Epithelial cell of esophagus (primary cell): ENCODE results near the gene STK38.

Source experiments
- DNase-seq: peaks from one replicate; pipeline ENCODE4 v3.0.0; 2010; ENCODE audit warnings: low read depth
- H3K4me3 ChIP-seq: 2 replicates; pipeline ENCODE4 v1.5.1; 2011; ENCODE audit warnings: mild to moderate bottlenecking, low read length, control low read depth
- TF ChIP-seq, protein P1 (sequence below): IDR thresholded peaks from 2 replicates; pipeline ENCODE4 v1.5.1; 2011; ENCODE audit warnings: low read depth, mild to moderate bottlenecking, low read length, control low read depth, inconsistent platforms; ENCODE audit not compliant: insufficient read depth; ENCODE audit errors: missing control alignments

Gene STK38

GRCh38 chr6:36546920-36547645, at the start of gene STK38:
Gene STK38, minus strand, starts transcription at chr6:36547479. Its CDS starts 7,277 bp downstream, at chr6:36540202.
- H3K4me3 ChIP-seq = peak within 1 kb of the TSS; percentile 98
- peak; percentile 89 for DNase-seq
- TF ChIP-seq, protein P1, sequence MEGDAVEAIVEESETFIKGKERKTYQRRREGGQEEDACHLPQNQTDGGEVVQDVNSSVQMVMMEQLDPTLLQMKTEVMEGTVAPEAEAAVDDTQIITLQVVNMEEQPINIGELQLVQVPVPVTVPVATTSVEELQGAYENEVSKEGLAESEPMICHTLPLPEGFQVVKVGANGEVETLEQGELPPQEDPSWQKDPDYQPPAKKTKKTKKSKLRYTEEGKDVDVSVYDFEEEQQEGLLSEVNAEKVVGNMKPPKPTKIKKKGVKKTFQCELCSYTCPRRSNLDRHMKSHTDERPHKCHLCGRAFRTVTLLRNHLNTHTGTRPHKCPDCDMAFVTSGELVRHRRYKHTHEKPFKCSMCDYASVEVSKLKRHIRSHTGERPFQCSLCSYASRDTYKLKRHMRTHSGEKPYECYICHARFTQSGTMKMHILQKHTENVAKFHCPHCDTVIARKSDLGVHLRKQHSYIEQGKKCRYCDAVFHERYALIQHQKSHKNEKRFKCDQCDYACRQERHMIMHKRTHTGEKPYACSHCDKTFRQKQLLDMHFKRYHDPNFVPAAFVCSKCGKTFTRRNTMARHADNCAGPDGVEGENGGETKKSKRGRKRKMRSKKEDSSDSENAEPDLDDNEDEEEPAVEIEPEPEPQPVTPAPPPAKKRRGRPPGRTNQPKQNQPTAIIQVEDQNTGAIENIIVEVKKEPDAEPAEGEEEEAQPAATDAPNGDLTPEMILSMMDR = no peak

- TF ChIP-seq, protein P1 = no peak
- no peak for DNase-seq
- H3K4me3 ChIP-seq = peak overlapping the region; percentile 100
Measured at GRCh38 chr6:36596356-36596755, 49.1 kb upstream of the STK38 start.

DNA sequence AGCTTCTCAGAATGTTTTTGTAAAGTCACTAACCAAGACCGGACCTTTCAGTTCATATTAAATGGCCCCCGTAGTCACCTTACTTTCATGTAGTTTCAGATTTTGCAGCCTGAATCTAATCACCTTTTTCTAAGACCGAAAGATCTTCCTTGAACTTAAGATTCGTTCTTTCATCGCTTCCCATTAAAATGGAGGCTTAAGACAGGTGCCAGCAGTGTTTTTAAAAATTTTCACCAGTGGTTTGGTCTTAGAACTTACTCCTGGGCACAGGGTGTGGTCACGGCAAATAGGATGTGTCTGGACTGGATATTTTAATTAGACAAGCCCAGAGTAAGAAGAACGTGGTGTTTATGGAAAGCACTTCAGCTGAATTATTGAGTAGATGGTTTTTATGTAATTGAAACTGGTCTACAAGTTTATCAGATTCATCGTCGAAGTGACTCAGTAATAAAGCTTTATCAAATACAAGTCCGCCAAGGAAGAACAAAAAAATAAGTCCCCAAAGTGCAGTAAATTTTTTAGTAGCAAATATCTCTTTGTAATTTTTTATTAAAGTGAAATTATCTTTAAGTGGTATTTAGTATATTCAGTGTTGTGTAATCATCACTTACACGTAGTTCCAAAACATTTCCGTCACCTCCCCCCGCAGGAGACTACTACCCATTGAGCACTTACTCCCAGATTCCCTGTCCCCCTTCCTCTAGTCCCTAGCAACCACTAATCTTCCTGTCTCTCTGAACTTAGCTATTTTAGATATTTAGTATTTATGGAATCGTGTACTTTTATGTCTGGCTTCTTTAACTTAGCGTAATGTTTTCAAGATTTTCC, 47.8 kb upstream of the STK38 start:
- H3K4me3 ChIP-seq = peak overlapping the region; percentile 100
- TF ChIP-seq, protein P1 = no peak
- peak; percentile 65 for DNase-seq

DNA sequence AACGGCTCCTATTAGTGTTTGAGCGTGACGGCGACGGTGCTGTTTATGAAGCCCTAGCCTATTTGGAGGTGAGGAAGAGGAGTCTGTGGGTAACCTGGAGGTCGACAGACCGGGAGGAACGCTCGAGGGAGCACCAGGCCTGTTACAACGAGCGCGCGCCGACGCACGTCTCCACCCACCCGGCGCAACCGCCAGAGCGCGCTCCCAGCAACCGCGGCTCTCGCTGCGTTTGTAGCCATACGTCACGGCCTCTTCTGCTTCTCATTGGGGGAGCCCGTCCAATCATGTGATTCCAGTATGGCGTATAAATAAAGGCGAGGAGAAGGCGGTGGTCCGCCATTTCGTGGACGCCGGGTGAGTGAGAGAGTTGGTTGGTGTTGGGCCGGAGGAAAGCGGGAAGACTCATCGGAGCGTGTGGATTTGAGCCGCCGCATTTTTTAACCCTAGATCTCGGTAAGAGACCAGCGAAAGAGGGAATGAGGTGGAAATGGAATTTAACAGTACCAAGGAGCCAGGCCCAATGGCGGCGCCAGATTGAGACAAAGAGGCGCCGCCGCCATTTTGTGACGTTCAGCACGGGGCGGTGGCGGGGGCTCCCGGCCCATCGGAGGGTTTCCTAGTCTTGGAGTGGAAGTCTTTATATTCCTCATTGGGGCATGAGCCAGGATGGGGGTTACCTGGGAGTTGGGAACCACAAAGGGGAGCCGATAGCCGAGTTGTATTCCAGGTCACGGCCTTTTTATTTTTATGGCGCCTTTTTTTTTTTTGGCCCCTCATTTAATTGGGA, 46.9 kb upstream of the STK38 start, which contains the start of gene SRSF3:
Gene SRSF3, plus strand, starts transcription at position 334 of the 787 bp plus-strand sequence. CDS start 2,401 bp downstream, outside the sequence.
- DNase-seq = peak; percentile 99
- H3K4me3 ChIP-seq = peak within 1 kb of the TSS; percentile 100
- TF ChIP-seq, protein P1 = peak; percentile 55

GRCh38 chr6:36593569-36594028, 46.3 kb upstream of the STK38 start:
- peak; percentile 54 for DNase-seq
- TF ChIP-seq, protein P1 = no peak

DNA sequence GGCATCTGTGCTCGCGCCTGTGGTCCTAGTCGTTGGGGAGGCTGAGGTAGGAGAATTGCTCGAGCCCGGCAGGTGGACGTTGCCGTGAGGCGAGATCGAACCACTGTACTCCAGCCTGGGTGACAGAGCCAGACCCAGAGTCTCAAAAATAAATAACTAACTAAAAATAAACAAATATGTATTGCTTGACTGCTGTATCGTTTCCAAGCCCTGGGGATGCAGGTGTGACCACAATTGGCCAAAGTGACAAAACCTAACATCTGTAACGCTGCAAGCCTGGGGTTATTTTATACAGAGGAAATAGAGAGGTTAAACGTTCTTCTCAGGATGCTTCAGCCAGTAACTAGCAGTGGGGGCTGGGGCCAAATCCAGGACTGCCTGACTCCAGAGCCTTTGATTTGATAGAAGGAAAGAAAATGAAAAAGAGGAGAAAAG, 45.0 kb upstream of the STK38 start:
- DNase-seq = no peak
- no peak overlapping the region for H3K4me3 ChIP-seq
- TF ChIP-seq, protein P1 = no peak

More at GRCh38 chr6:36593569-36594028, 46.3 kb upstream of the STK38 start:
- H3K4me3 ChIP-seq = peak overlapping the region; percentile 100
